SKM-1 (cell line): Measurements from ENCODE around the gene WDR20.

Experiments
- DNase-seq: peaks from one replicate; lab custom pipeline; 2025; ENCODE audit not compliant: unreplicated experiment; lab: John Stamatoyannopoulos, UW

The WDR20 gene

GRCh38 chr14:102196039-102196901 lies 56.6 kb downstream of the WDR20 start:
- DNase-seq, result no peak

- no peak for DNase-seq
Observed at GRCh38 chr14:102196902-102197230, 57.2 kb downstream of the WDR20 start.

DNA sequence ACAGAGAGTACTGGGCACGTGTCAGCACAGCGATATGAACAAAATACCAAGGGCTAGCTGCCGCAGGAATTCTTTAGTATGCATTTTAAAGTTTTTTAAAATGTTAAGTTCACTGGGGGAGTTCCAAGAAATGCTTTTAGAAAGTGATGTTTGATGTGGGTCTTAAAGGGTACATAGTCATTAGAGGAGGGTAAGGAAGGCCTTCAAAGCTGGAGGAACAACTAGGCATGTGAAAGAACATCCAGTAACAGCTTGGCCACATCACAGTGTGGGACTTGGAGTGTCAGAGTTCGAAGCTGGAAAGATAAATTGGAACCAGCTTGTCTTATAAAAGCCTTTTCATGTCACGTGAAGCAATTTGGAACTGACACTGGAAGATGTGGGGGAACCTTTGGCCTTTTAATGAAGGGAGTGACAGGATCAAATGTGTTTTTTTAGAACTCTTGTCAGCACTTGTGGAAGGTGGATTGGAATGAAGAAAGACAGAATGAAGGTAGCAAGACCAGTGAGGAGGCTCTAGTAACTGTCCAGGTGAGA lies 57.7 kb downstream of the WDR20 start:
- no peak for DNase-seq

- DNase-seq, result no peak
Observed at GRCh38 chr14:102200690-102201352, 61.1 kb downstream of the WDR20 start.

- no peak for DNase-seq
Observed at GRCh38 chr14:102201353-102201738, 61.6 kb downstream of the WDR20 start.

DNA sequence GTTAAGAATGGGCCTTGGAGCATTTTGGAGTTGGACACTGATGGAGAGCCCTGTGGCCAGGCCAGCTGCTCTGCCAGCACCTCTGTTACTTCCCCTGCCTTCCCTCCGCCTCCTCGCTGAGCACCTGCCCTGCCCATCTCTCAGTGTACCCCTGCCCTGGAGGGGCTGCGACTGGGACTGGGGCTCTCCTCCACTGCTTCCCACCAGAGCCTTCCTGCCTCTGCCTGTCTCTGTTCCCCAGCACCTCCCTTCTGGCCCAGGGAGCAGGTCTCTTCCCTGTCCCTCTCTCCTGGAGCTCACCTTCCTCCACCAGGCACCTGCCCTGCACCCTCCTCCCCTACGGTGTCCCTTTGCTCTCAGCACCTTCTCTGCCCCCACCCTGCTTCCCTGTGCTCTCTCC lies 62.1 kb downstream of the WDR20 start:
- DNase-seq, result no peak

- no peak for DNase-seq
Observed at GRCh38 chr14:102202944-102203343, 63.2 kb downstream of the WDR20 start.

DNA sequence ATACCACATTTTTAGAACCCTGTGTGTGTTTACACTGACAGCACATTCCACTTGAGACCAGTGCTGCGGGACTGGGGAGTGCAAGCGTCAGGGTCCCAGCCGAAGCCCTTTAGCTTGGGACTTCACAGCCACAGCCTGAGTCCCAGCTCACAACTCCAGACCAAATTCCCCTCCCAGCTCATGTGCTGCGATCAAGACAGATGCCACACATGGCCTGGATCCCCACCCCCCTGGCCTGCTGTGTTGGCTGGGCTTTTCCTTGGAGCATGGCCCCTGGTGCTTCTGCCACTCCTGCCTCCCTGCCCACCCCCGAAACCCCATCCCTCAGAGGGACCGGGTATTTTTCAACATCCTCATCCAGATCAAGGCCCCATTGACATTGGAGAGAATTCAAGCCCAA lies 63.7 kb downstream of the WDR20 start:
- no peak for DNase-seq

DNA sequence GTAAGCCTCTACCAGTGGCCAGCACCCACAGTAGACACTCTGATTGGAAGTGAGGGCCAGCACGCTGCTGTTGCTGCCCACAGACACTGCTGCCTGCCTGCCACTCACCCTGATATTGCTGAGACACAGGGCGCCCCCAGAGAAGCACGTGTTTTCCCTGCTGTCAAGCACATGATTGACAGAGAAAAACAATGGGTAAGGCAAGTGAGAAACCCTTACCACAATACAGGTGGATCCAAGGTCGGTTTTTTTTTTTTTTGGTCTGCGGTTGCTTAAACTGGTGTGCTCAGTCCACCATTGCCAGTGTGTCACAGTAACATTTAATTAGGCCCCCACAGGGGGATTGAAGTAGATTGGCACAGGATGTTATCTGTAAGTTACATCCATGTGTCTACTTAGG lies 65.9 kb downstream of the WDR20 start:
- no peak for DNase-seq

GRCh38 chr14:102206918-102207317 lies 67.2 kb downstream of the WDR20 start:
- DNase-seq, result no peak

- DNase-seq, result no peak
Observed at GRCh38 chr14:102207831-102208365, 68.2 kb downstream of the WDR20 start.

DNA sequence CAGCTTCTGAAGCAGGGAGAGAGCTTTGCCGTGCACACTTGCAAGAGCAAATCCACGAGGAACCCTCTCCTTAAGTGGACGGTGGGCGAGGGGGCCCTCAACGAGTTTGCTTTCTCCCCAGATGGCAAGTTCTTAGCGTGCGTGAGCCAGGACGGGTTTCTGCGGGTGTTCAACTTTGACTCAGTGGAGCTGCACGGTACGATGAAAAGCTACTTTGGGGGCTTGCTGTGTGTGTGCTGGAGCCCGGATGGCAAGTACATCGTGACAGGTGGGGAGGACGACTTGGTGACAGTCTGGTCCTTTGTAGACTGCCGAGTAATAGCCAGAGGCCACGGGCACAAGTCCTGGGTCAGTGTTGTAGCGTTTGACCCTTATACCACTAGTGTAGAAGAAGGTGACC lies 69.0 kb downstream of the WDR20 start:
- DNase-seq, result no peak

DNA sequence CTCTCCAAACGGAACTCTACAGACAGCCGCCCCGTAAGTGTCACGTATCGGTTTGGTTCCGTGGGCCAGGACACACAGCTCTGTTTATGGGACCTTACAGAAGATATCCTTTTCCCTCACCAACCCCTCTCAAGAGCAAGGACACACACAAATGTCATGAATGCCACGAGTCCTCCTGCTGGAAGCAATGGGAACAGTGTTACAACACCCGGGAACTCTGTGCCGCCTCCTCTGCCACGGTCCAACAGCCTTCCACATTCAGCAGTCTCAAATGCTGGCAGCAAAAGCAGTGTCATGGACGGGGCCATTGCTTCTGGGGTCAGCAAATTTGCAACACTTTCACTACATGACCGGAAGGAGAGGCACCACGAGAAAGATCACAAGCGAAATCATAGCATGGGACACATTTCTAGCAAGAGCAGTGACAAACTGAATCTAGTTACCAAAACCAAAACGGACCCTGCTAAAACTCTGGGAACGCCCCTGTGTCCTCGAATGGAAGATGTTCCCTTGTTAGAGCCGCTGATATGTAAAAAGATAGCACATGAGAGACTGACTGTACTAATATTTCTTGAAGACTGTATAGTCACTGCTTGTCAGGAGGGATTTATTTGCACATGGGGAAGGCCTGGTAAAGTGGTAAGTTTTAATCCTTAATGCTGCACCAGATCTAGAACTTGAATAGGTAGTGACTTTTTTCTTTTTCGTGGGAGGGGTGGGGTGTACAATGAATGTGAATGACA lies 69.7 kb downstream of the WDR20 start:
- no peak for DNase-seq

GRCh38 chr14:102210421-102211042 lies 70.8 kb downstream of the WDR20 start:
- no peak for DNase-seq

DNA sequence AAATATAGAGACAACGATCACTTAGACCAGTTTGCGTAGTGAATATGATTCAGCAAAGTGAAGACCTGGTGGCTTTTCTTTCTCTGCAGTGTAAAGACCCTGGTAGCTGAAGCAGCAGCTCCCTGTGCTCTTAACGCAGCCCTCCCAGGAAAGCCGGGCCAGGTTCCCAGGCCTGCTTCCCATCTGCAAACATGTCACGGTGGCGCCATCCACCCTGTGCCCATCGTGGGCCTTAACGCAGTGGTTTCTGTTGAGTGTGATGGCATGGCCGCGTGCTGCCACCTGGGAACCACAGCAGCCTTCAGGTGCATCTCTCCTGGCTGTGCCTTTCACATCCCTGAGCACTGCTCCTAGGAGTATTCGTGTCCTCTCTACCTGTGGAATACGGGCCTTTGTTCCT lies 71.5 kb downstream of the WDR20 start:
- DNase-seq, result no peak

GRCh38 chr14:102212356-102212755 lies 72.7 kb downstream of the WDR20 start:
- no peak for DNase-seq

GRCh38 chr14:102212845-102213244 lies 73.1 kb downstream of the WDR20 start:
- no peak for DNase-seq

DNA sequence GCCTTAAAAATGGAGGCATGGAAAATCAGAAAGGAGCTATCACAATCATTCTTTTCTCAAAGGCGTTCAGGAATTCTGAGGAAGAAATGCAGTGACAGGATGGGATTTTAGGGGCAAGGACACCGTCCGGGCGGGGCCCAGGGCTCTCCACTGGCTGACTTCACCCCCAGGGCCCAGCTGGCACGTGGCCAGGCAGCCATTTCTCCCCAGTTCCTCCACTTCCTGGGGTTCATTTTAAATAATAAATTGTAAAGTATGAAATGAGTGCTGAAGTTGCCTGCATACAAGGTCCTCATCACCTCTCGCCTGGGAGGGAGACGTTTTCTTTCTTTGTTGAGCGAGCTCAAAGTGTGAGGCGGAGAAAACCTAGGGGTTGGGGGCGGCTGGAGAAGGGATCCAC lies 73.8 kb downstream of the WDR20 start:
- DNase-seq, result no peak

- no peak for DNase-seq
Observed at GRCh38 chr14:102213984-102214658, 74.4 kb downstream of the WDR20 start.

GRCh38 chr14:102215071-102215470 lies 75.4 kb downstream of the WDR20 start:
- no peak for DNase-seq
